Putamen (tissue), 1 donor: ENCODE measurements around the gene PSMC3.

ENCODE experiments used
- DNase-seq: peaks from one replicate; pipeline ENCODE4 v3.0.0-alpha.2; 2016; ENCODE audit warnings: low spot score

The PSMC3 gene

DNA sequence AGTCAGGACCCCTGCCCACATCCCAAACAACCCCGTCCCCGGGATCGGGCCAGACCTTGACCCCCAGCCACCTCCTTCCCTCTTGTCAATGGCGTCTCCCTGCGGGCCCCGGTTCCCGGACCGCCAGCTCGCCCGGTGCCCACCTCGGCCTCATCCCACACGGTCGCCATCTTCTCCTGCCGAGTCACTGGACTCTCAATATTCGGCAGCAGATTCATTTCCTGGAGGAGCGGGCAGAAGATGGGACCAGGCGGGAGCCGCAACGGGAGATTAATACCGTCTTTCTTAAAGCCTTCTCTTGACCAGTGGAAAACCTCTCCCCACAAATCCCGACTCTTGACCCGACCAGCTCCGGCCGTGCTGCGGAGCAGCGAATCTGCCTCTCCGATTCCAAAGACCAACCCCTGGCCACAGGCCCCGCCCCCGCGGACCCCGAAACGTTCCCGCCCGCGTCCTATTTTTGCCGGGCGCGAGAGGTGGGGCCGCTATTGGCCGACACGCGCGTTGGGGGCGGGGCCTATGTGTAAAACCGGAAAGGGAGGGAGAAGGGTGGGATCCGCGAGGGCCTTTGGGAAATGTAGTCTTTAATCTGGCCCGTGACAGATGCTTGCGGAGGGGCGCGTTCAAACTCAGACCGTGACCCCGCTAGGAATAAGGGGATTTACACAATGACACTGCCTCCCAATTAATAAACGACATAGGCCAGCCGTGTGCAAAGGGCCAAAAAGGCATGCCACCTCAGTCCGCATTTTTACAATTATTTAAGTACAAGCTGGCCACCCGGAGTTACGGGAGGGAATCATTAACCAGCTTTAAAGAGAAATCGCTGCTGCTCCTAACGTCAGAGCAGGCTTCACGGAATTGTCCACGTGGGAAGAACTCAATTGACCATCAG, at the start of gene PSMC3:
Gene PSMC3, minus strand, starts transcription at position 378 of the 895 bp plus-strand sequence. Its CDS starts 160 bp downstream, at position 218.
- peak; percentile 97 for DNase-seq

DNA sequence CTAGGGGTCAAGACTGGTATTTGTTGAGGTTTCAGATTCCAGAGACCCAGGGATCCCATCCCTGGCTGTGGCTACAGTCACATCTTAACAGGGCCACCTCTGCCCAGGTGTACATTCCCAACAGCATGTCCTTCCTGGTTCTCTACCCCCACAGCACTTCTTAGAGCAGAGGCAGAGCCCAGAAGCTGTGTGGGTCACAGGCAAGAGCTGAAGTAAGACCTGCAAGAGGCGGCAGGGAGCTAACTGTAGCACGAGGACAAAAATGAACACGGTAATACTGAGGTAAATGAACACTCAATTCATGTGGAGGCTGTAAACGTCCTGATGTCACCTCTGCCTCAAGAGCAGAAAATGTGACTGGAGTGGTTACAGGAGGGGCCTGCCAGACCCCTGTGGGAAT, 44.4 kb upstream of the PSMC3 start:
- no peak for DNase-seq

DNA sequence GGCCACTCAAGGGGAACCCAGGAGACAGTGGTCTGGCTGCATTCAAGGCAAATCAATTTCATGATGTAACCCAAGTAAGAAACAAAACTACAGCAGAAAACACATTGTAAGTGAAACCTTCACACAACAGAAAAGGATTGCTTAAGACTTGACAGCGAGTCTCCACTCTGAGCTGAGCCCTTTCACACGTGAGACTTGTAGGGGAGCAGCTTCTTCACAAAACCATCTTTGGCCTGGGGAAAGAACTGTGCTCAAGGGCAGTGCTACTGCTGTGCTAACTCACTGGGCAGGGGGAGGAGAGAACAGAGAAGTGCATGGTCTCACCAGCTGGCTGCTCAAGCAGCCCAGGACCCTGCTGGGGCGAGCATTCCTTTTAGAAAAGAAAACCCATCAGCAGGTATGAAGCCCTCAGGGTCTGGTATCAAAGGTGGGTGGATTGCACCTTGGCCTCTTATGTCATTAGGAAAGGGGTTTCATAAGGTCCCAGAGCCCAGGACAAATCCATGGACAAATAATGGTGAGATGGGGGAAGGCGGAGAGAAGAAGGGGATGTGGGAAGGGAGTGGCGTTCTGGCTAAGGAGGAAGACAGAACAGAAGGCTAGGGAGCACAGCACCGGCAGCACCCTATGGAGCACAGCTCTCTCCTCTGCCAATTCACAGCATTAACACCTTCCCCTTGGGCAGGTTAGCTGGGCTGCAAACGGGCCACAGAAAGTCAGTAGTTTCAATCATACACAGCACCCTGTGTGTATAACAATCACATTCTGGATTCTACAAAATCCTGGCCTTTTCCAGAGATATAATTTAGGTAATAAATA, 43.3 kb upstream of the PSMC3 start:
- DNase-seq: no peak

DNA sequence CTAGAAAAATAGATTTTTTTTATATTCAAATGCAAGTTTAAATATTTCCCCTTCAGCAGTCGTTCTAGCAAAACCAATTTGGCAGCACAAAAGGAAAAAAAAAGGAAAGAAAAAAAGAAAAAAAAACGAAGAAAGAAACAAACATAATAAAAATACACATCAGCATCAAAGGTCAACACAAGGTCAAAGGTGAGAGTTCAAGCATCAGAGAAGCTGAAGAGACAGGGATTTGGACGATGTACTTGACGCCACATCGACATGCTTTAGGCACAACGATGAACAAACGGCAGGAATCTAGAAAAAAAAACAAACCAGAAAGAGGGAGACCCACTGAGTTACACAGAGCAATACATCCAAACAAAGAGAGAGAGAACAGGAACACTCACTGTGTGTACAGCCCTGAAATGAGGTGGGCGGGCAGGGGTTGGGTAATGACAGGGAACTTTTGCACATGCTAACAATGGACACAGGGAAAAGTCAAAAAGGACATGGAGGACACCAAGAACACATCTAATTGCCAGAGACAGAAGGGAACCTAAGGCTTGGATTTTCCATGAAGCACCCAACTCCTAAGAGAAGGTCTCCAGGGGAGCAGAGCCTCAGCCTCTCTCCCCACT, 42.5 kb upstream of the PSMC3 start:
- DNase-seq: no peak

DNA sequence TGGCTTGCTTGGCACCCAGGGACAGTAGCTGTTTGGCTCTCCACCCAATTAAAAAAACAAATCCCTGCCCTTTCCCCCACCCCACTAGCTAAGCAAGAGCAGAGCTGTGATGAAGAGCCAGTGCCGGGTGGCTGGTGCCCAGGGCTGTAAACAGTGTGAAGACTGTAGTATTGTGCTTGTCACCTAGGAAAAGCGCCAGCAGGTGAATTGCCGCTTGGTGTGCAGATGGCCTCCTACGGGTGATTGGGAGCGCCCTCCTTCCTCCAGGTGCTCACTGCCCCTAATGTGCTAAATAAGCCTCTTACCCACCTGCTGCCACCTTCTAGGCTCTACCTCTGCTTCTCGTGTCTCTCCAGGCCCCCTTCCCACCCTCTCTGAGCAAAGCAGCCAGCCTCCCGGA, 41.1 kb upstream of the PSMC3 start:
- no peak for DNase-seq

DNA sequence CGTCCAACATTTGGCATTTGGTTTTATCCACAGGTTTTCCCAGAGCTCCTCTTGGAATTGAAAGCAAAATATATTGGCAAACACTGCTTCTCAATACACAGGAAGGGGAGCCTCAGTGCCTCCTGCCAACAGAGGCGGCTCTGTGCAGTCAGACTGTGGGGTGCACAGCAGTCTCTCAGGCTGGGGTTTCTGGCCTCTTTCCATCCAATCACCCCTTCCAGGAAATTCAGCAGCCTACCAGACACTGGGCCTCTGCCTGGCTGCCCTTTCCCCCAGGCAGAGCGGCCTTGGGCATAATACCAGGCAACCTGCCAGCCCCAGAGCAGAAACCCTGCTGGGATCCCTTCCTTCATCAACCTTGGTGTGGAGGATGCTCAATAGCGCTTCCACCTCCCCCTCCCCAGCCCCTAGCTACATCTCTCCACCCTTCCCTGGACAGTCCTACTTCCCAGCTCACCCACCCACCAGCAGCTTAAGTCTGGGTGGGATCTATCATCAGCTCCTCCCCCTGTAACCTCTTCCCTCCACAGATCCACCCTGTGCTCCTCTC, 40.5 kb upstream of the PSMC3 start:
- DNase-seq: peak; percentile 79

DNA sequence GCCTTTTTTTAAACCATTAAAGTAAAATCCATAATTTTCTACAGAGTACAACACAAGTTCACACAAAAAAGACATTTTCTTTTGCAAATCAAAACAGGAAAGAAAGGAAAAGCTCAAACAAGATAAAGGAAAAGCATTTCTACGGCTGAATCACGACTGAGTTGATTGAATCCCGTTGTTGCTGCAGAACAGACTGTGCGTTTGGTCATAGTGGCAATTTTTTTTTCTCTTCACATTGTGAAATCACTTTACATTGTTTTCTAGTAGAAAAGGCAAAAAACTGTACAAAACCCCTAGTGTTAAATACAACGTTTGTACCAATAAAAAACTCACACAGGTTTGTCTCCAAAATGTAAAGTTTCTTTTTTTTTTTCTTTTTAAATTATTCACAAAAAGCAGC, 40.0 kb upstream of the PSMC3 start:
- no peak for DNase-seq

DNA sequence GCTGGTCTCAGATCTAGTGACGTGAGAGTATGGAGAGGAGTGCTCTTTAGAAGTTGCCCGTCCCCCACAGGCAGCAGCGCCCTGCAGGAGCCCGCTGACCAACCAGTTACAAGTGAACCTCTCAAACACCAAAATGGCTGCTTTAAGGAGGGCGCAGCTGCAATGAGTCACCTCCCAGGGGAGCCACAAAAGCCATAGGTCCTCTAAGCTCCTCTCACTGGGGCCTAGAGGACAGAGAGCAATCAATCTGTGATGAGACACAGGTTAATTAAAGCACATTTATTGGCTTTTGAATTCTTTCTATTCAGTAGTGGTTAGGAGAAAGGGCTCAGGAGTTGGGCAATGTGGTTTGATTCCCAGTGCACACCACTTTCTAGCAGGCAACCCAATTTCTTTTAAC, 38.2 kb upstream of the PSMC3 start:
- no peak for DNase-seq

DNA sequence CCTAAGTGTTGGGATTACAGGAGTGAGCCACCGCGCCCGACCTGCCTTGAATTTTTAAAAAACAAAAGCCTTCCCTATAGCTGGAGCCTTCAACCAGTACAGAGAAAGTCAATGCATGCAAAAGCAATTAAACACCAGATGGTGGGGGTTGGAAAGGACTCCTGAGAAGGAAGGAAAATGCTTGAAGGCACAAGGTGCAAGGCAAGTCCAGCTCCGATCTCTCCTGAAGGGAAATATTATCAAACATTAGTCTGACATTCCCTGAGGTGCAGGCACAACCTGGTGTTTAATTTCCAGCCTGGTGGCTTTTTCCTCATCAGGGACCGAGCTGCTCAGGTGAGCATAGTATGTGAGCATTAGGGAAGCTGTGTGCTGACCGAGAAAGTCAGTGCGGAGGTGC, 35.6 kb upstream of the PSMC3 start:
- no peak for DNase-seq

DNA sequence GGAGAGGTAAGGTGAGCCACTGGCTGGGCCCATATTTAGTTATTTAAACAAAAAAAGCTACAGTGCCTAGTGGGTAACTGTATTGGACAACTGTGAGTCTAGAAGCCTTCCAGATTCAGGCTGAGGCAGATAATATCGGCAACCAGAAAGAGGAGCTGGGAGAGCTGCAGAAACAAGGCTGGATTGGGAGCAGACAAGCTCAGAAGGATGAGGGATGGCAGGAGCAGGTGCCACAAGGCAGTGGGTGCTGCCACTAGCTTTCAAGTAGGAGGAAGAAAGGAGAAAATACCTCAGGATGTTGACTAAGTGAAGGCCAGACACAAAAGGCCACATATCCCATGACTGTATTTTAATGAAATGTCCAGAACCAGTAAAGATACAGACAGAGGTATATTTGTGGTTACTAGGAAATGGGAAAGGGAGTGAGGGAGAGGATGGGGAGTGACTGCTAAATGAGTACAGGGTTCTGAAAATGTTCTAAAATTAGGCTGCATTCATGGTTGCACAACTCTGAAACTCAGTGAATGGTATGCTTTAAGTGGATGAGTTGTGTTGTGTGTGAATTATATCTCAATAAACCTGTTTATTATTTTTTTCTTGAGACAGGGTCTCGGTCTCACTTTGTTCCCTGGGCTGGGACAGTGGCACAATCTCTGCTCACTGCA, 34.5 kb upstream of the PSMC3 start:
- no peak for DNase-seq

DNA sequence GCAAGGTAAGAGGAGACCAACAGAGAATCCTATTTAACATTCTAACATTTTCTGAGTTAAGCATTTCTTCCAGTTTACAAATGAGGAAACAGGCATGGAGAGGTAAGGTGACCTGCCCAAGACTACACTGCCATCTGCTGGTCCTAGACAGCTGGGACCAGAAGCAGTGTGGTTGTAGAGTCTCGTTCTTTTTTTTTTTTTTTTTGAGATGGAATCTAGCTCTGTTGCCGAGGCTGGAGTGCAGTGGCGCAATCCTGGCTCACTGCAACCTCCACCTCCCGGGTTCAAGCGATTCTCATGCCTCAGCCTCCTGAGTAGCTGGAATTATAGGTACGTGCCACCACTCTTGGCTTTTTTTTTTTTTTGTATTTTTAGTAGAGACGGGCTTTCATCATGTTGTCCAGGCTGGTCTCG, 28.0 kb upstream of the PSMC3 start:
- peak; percentile 72 for DNase-seq

DNA sequence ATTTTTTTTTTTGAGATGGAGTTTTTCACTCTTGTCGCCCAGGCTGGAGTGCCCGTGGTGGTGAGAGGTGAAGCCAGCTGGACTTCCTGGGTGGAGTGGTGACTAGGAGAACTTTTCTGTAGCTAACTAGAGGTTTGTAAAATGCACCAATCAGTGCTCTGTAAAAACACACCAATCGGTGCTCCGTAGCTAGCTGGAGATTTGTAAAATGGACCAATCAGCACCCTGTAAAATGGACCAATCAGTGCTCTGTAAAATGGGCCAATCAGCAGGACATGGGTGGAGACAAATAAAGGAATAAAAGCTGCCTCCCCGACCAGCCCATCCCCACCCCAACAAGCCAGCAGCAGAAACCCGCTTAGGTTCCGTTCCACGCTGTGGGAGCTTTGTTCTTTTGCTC, 27.1 kb upstream of the PSMC3 start:
- DNase-seq: no peak

DNA sequence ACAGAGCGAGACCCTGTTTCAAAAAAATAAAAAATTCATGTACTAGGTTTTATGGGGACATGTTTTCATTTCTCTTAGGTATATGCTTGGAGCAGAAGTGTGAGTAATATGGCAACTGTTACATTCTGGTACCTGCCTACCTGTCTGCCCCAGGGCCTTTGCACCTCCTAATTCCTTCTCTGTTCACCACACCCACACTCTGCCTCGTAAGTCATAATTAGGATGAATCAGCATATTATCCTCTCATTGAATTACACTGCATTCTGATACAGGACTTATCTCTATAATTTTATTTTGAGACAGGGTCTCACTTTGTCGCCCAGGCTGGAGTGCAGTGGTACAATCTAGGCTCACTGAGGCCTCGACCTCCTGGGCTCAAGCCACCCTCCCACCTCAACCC, 25.8 kb upstream of the PSMC3 start:
- no peak for DNase-seq

DNA sequence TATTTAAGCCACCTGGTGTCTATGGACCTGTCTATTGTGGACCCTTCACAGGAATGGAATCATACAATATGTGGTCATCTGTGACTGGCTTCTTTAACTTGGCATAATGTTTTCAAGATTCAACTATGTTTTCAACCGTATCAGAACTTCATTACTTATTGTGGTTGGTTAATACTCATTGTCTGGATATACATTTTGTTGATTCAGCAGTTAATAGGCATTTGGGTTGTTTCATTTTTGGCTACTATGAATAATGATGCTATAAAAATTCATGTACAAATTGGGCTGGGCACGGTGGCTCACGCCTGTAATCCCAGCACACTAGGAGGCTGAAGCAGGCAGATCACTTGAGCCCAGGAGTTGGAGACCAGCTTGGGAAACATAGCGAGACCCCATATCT, 25.2 kb upstream of the PSMC3 start:
- DNase-seq: no peak

DNA sequence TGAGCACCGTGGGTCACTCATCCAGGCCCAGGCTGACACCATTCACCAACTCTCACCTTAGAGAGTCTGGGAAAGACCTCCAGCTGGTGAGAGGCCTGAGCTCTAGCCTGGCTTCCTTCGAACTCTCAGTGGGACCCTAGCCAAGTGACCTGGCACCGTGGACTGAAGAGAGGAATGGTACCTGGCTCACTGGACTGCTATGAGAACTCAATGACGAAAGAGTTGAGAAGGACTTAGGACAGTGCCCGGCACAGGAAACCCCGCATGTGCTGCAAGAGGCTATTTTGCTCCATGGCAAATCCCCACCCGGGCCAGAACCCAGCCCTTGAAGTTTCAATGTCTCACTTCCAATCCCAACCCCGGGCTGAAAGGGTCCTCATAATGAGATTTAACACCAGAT, 23.3 kb upstream of the PSMC3 start:
- DNase-seq: no peak

DNA sequence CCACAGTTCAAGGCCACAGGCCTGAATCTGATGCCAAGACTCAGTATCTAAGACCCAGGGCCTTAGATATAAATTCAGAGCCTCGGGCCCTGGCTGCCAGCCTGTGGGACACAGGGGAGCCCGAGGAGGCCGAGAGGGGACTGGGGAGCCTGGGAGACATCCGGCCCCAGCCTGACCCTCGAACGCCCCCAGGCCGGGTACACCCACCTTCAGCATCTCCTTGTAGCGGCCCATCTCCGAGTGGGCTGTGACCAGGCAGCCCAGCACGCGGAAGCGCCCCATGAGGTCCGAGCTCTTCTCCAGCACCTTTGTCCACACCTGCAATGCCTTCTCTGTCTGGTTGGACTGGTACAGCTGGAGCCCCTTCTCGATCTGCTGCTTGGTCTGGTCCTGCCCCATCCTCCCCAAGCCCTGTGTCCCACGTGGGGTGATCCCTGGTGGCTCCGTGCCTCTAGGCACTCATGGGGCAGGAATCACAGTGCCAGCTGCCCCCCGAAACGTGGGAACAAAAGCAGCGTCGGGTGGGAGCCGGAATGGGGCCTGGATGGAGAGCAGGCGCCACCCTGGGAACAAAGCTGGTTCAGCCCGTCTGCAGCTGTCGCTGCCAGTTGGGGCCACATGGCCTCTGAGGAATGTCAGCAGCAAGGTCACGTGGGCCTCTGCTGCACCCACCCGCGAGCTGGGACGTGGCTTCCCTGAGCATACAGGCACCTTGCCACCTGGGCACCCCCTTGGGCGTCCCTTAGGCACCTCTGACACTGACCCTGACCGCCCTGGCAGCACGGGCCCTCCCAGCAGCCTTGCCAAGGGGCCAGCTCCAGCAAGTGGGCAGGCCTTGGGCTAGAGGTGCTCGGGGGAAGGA, 22.6 kb upstream of the PSMC3 start, which contains the start of gene RAPSN:
Gene RAPSN, minus strand, starts transcription at position 571 of the 862 bp plus-strand sequence. Its CDS starts 172 bp downstream, at position 399.
- DNase-seq: no peak

DNA sequence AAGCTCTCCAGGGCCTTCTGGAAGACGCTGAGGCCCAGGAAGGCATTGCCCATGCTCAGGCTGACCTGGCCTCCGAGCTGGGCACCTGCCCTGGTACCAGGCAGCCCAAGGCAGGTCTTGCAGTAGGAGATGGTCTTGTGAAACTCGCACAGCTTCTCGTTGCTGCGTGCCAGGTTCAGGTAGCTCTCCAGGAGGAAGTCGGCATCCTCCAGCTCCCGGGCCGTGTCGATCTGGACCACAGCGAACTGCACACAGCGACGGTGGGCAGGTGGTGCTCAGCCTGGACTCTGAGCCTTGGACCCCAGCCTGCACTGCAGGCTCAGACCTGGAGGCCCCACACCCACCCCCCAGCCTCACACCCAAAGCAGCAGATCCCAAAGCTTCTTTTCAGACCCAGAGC, 21.7 kb upstream of the PSMC3 start:
- no peak for DNase-seq

DNA sequence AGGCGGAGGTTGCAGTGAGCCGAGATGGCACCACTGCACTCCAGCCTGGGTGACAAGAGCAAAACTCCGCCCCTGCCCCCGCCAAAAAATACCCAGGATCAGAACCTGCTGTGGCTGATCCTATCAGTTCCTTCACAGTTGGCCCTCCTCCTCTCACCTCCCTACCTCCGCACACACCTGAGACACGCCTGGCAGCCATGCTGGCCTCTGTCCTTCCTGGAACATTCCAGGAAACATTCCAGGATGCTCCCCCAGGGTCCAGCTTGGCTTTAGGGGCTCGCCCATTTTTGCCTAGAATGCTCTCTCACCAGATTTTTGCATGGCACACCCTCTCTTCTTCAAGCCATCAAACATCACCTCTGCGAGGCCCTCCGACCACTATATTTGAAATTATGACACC, 20.6 kb upstream of the PSMC3 start:
- DNase-seq: no peak

DNA sequence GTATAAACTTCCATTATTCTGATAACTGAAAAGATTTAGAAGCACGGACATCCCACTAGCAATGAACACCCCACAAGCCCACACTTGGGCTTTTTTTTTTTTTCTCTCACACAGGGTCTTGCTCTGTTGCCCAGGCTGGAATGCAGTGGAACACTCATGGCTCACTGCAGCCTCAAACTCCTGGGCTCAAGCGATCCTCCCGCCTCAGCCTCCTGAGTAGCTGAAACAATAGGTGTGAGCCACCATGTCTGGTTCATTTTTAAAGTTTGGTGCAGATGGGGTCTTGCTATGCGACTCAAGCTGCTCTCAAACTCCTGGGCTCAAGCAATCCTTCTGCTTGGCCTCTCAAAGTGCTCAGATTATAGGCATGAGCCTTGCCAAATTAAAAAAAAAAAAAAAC, 19.6 kb upstream of the PSMC3 start:
- DNase-seq: no peak

DNA sequence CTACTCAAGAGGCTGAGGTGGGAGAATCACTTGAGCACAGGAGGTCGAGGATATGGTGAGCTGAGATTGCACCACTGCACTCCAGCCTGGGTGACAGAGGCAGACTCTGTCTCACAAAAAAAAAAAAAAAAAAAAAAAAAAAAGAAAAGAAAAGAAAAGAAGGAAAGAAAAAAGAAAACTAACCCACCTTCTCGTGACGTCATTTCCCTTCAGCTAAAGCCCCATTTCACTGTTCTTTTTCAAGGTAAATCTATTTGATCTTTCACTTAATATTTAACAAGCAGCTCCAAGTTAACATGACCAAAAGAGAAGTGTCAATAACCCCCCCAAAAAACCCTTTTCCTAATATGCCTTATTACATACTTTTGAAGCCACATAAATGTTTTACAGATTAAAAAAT, 17.6 kb upstream of the PSMC3 start:
- no peak for DNase-seq
